GM23338 (cell line): ENCODE measurements around the gene ZNF670. TPM values are rescaled to one million over a fixed set of nuclear protein-coding genes. Genes with fewer than 3 reads are reported as not detected.

ENCODE experiments used
- ATAC-seq: fragments of 200-7000 bp; cut with Tn5 transposase; 3 replicates; pipeline ENCODE4 v1.9.1; 2020
- DNase-seq: peaks from one replicate; pipeline ENCODE4 v3.0.0-alpha.2; 2015; ENCODE audit warnings: low spot score
- H2AFZ ChIP-seq: fragments of 200-600 bp; sonication (generic); 2 replicates; pipeline ENCODE4 v1.8.0; 2016; ENCODE audit warnings: antibody characterized with exemption, mild to moderate bottlenecking, moderate library complexity
- H3F3A ChIP-seq: fragments of 200-600 bp; sonication (generic); replicated peaks from 2 replicates; pipeline ENCODE4 v1.8.0; 2017; ENCODE audit warnings: antibody characterized with exemption, mixed run types, low read depth
- H3K27ac ChIP-seq: fragments of 200-600 bp; sonication (generic); 2 replicates; pipeline ENCODE4 v1.6.1; 2016; ENCODE audit warnings: low read depth
- H3K27me3 ChIP-seq: fragments of 200-600 bp; sonication (generic); 2 replicates; pipeline ENCODE4 v1.8.0; 2016; ENCODE audit warnings: mild to moderate bottlenecking, mixed run types, moderate library complexity; ENCODE audit not compliant: insufficient read depth
- H3K36me3 ChIP-seq: fragments of 200-600 bp; sonication (generic); 2 replicates; pipeline ENCODE4 v1.8.0; 2016; ENCODE audit warnings: mild to moderate bottlenecking; ENCODE audit not compliant: insufficient read depth
- H3K4me1 ChIP-seq: fragments of 200-600 bp; sonication (generic); 2 replicates; pipeline ENCODE4 v1.8.0; 2016; ENCODE audit warnings: mild to moderate bottlenecking, moderate library complexity; ENCODE audit not compliant: insufficient read depth
- H3K4me2 ChIP-seq: fragments of 200-600 bp; sonication (generic); 2 replicates; pipeline ENCODE4 v1.7.1; 2017; ENCODE audit warnings: mixed run types
- H3K4me3 ChIP-seq: fragments of 200-600 bp; sonication (generic); 2 replicates; pipeline ENCODE4 v1.6.1; 2016; ENCODE audit warnings: mixed run types
- H3K79me2 ChIP-seq: fragments of 200-600 bp; sonication (generic); replicated peaks from 2 replicates; pipeline ENCODE4 v1.8.0; 2017; ENCODE audit warnings: mild to moderate bottlenecking; ENCODE audit not compliant: insufficient read depth
- H3K9me2 ChIP-seq: fragments of 200-600 bp; sonication (generic); 2 replicates; pipeline ENCODE4 v1.8.0; 2017; ENCODE audit not compliant: insufficient read depth
- H4K20me1 ChIP-seq: fragments of 200-600 bp; sonication (generic); replicated peaks from 2 replicates; pipeline ENCODE4 v1.8.0; 2017; ENCODE audit warnings: mild to moderate bottlenecking; ENCODE audit not compliant: insufficient read depth
- H3K27ac Mint-ChIP-seq: 2 replicates; pipeline ENCODE4 v1.8.0; 2020; ENCODE audit warnings: inconsistent platforms, mild to moderate bottlenecking, moderate library complexity, mixed read lengths
- H3K27me3 Mint-ChIP-seq: 3 replicates; pipeline ENCODE4 v1.8.0; 2022; ENCODE audit warnings: low read depth, mild to moderate bottlenecking, moderate library complexity, mixed read lengths, inconsistent platforms; ENCODE audit not compliant: insufficient read depth, poor library complexity
- H3K36me3 Mint-ChIP-seq: 3 replicates; pipeline ENCODE4 v1.8.0; 2021; ENCODE audit warnings: low read depth, mild to moderate bottlenecking, inconsistent platforms, moderate library complexity, mixed read lengths
- H3K4me1 Mint-ChIP-seq: 3 replicates; pipeline ENCODE4 v1.8.0; 2020; ENCODE audit warnings: mild to moderate bottlenecking, inconsistent platforms, mixed read lengths
- H3K4me3 Mint-ChIP-seq: 3 replicates; pipeline ENCODE4 v1.8.0; 2021; ENCODE audit warnings: moderate library complexity, mild to moderate bottlenecking, inconsistent platforms, mixed read lengths
- H3K9me3 Mint-ChIP-seq: 3 replicates; pipeline ENCODE4 v1.8.0; 2020; ENCODE audit warnings: moderate library complexity, mild to moderate bottlenecking, inconsistent platforms, mixed read lengths
- CREB1 ChIP-seq: fragments of 250-450 bp; sonication (Bioruptor Pico); IDR thresholded peaks from 2 replicates; pipeline ENCODE4 v1.5.0; 2020; ENCODE audit warnings: low read depth, mild to moderate bottlenecking, moderate library complexity
- CTCF ChIP-seq, 2 experiments: fragments of 200-600 bp in 1 of 2; sonication (generic) in 1 of 2; conservative IDR thresholded peaks; 2 replicates each; pipeline versions ENCODE4 v1.5.1 to v1.6.1; 2016 to 2017; ENCODE audit warnings: antibody characterized with exemption in 2 of 2, low read depth in 2 of 2, mild to moderate bottlenecking in 2 of 2, moderate library complexity in 1 of 2
- EZH2 ChIP-seq: fragments of 200-600 bp; sonication (generic); IDR thresholded peaks from one replicate; pipeline ENCODE4 v1.8.0; 2017; ENCODE audit warnings: antibody characterized with exemption, mild to moderate bottlenecking, low read depth; ENCODE audit not compliant: unreplicated experiment
- EZH2phosphoT487 ChIP-seq: fragments of 200-600 bp; sonication (generic); IDR thresholded peaks from one replicate; pipeline ENCODE4 v1.8.1; 2018; ENCODE audit warnings: antibody characterized with exemption; ENCODE audit not compliant: unreplicated experiment
- JUNB ChIP-seq: IDR thresholded peaks from one replicate; pipeline ENCODE4 v1.6.1; 2016; ENCODE audit warnings: antibody characterized with exemption; ENCODE audit not compliant: unreplicated experiment
- NANOG ChIP-seq: IDR thresholded peaks from 2 replicates; pipeline ENCODE4 v1.6.1; 2016; ENCODE audit warnings: antibody characterized with exemption, borderline replicate concordance
- REST ChIP-seq: IDR thresholded peaks from one replicate; pipeline ENCODE4 v1.6.1; 2018; ENCODE audit warnings: antibody characterized with exemption; ENCODE audit not compliant: unreplicated experiment
- STAT1 ChIP-seq: IDR thresholded peaks from one replicate; pipeline ENCODE4 v1.6.1; 2016; ENCODE audit warnings: antibody characterized with exemption; ENCODE audit not compliant: unreplicated experiment
- ZNF114 ChIP-seq: fragments of 250-450 bp; sonication (Bioruptor Pico); IDR thresholded peaks from 2 replicates; pipeline ENCODE4 v1.5.0; 2020; ENCODE audit warnings: mild to moderate bottlenecking, moderate library complexity
- ZNF331 ChIP-seq: fragments of 250-450 bp; sonication (Bioruptor Pico); IDR thresholded peaks from 2 replicates; pipeline ENCODE4 v1.5.0; 2020; ENCODE audit warnings: low read depth, mild to moderate bottlenecking, moderate library complexity
- ZNF462 ChIP-seq: fragments of 250-450 bp; sonication (Bioruptor Pico); IDR thresholded peaks from 2 replicates; pipeline ENCODE4 v1.5.0; 2020; ENCODE audit warnings: mild to moderate bottlenecking, moderate library complexity
- polyA plus RNA-seq: library from polyadenylated mRNA; unstranded; fragments of >200 nt; fragmentation: Nextera tagmentation; extraction: Ambion mirVana; gene quantifications from 2 replicates; pipeline ENCODE4 v1.2.1, GENCODE V29; 2016
- total RNA-seq: library from RNA; depleted of rRNA; stranded (reverse); fragments of >200 nt; shearing (Covaris generic); gene quantifications from 2 replicates; pipeline ENCODE4 v1.2.3, GENCODE V29; 2014

ZNF670 gene
- total and polyA plus RNA-seq, 2 experiments from 2014 or later: 8.0 to 19.3 TPM

- TF ChIP-seq NANOG (no peak), ZNF114 (CRISPR knock-in tag) (no peak)
Measured at GRCh38 chr1:247056071-247056470, 22.5 kb downstream of the ZNF670 start (continued).

GRCh38 chr1:247054992-247055415 lies 23.6 kb downstream of the ZNF670 start:
- H3K4me2 ChIP-seq: no peak overlapping the region
- no peaks in the 10 kb centered on the region for H3F3A ChIP-seq
- ATAC-seq (no peak), DNase-seq (no peak)
- Mint-ChIP-seq H3K4me3 (no peak overlapping the region), H3K27me3 (peaks cover 7% of the 10 kb centered on the region), H3K27ac (no peak overlapping the region), H3K36me3 (peaks cover 94% of the 10 kb centered on the region), H3K4me1 (no peaks in the 10 kb centered on the region), H3K9me3 (peaks cover 96% of the 10 kb centered on the region)
- H3K36me3 ChIP-seq: peaks cover 11% of the 10 kb centered on the region
- no peak overlapping the region for H3K4me3 ChIP-seq
- TF ChIP-seq CTCF (conservative IDR thresholded peaks at IDR 0.05; ENCODE audit: low read depth in 2 of 2): no peak
- TF ChIP-seq NANOG: no peak
- no peak for TF ChIP-seq STAT1
- no peak for TF ChIP-seq JUNB
- no peak for TF ChIP-seq ZNF114 (CRISPR knock-in tag)
- TF ChIP-seq EZH2phosphoT487: no peak
- no peak for TF ChIP-seq CREB1
- TF ChIP-seq EZH2: no peak
- TF ChIP-seq ZNF331: no peak
- TF ChIP-seq REST: no peak
- TF ChIP-seq ZNF462 (CRISPR knock-in tag): no peak
- H3K79me2 ChIP-seq: peaks cover 80% of the 10 kb centered on the region
- no peaks in the 10 kb centered on the region for H3K9me2 ChIP-seq
- H3K27ac ChIP-seq: no peak overlapping the region
- H4K20me1 ChIP-seq: no peaks in the 10 kb centered on the region; the same call in 1 of the 2 replicates
- H3K27me3 ChIP-seq: no peaks in the 10 kb centered on the region
- H3K4me1 ChIP-seq: no peaks in the 10 kb centered on the region
- no peak overlapping the region for H2AFZ ChIP-seq
